HEK293 (cell line): ENCODE results near the gene TRAPPC10.

ENCODE experiments used
- BCL11A ChIP-seq: fragments of 450-650 bp; formaldehyde crosslinking; IDR thresholded peaks from 2 replicates; pipeline ENCODE4 v1.5.1; 2016; ENCODE audit warnings: low read depth, missing biosample characterization, missing genetic modification characterization
- BCL11B ChIP-seq: fragments of 450-650 bp; formaldehyde crosslinking; IDR thresholded peaks from 2 replicates; pipeline ENCODE4 v1.5.1; 2016; ENCODE audit warnings: low read depth, missing biosample characterization, missing genetic modification characterization
- EGR2 ChIP-seq: fragments of 450-650 bp; formaldehyde crosslinking; IDR thresholded peaks from 2 replicates; pipeline ENCODE4 v1.5.1; 2016; ENCODE audit warnings: low read depth, missing biosample characterization, missing genetic modification characterization
- IKZF3 ChIP-seq: fragments of 450-650 bp; IDR thresholded peaks from 2 replicates; pipeline ENCODE4 v1.5.0; 2018; ENCODE audit warnings: missing biosample characterization, mild to moderate bottlenecking, missing genetic modification characterization, moderate library complexity
- KLF1 ChIP-seq: fragments of 450-650 bp; formaldehyde crosslinking; IDR thresholded peaks from 2 replicates; pipeline ENCODE4 v1.5.1; 2016; ENCODE audit warnings: missing biosample characterization, missing genetic modification characterization
- PRDM1 ChIP-seq: fragments of 450-650 bp; formaldehyde crosslinking; IDR thresholded peaks from 2 replicates; pipeline ENCODE4; 2016; ENCODE audit warnings: missing biosample characterization, missing genetic modification characterization
- PRDM2 ChIP-seq: fragments of 450-650 bp; formaldehyde crosslinking; IDR thresholded peaks from 2 replicates; pipeline ENCODE4 v1.5.1; 2016; ENCODE audit warnings: missing biosample characterization, missing genetic modification characterization, borderline replicate concordance
- SP7 ChIP-seq: fragments of 450-650 bp; formaldehyde crosslinking; IDR thresholded peaks from 2 replicates; pipeline ENCODE4 v1.5.1; 2016; ENCODE audit warnings: missing biosample characterization, missing genetic modification characterization
- ZBTB20 ChIP-seq: fragments of 450-650 bp; formaldehyde crosslinking; IDR thresholded peaks from 2 replicates; pipeline ENCODE4 v1.5.1; 2016; ENCODE audit warnings: missing biosample characterization, missing genetic modification characterization
- ZBTB44 ChIP-seq: fragments of 450-650 bp; IDR thresholded peaks from 2 replicates; pipeline ENCODE4 v1.5.1; 2018; ENCODE audit warnings: missing biosample characterization, mild to moderate bottlenecking, missing genetic modification characterization
- ZFP37 ChIP-seq: fragments of 450-650 bp; formaldehyde crosslinking; IDR thresholded peaks from 2 replicates; pipeline ENCODE4 v1.5.1; 2016; ENCODE audit warnings: missing biosample characterization, missing genetic modification characterization
- ZNF133 ChIP-seq: fragments of 450-650 bp; formaldehyde crosslinking; IDR thresholded peaks from 2 replicates; pipeline ENCODE4 v1.5.1; 2016; ENCODE audit warnings: missing biosample characterization, missing genetic modification characterization
- ZNF155 ChIP-seq: fragments of 450-650 bp; formaldehyde crosslinking; IDR thresholded peaks from 2 replicates; pipeline ENCODE4 v1.5.1; 2016; ENCODE audit warnings: missing biosample characterization, missing genetic modification characterization
- ZNF2 ChIP-seq: fragments of 450-650 bp; formaldehyde crosslinking; IDR thresholded peaks from 2 replicates; pipeline ENCODE4 v1.5.1; 2016; ENCODE audit warnings: missing biosample characterization, missing genetic modification characterization
- ZNF202 ChIP-seq: fragments of 450-650 bp; formaldehyde crosslinking; IDR thresholded peaks from 2 replicates; pipeline ENCODE4 v1.5.1; 2016; ENCODE audit warnings: missing biosample characterization, missing genetic modification characterization, borderline replicate concordance
- ZNF221 ChIP-seq: fragments of 450-650 bp; formaldehyde crosslinking; IDR thresholded peaks from 2 replicates; pipeline ENCODE4 v1.5.1; 2017; ENCODE audit warnings: missing biosample characterization, missing genetic modification characterization, borderline replicate concordance
- ZNF239 ChIP-seq: fragments of 450-650 bp; formaldehyde crosslinking; IDR thresholded peaks from 2 replicates; pipeline ENCODE4 v1.5.1; 2016; ENCODE audit warnings: missing biosample characterization, missing genetic modification characterization
- ZNF26 ChIP-seq: fragments of 450-650 bp; formaldehyde crosslinking; IDR thresholded peaks from 2 replicates; pipeline ENCODE4 v1.5.1; 2016; ENCODE audit warnings: missing biosample characterization, missing genetic modification characterization
- ZNF311 ChIP-seq: fragments of 450-650 bp; formaldehyde crosslinking; IDR thresholded peaks from 2 replicates; pipeline ENCODE4 v1.5.1; 2017; ENCODE audit warnings: missing biosample characterization, missing genetic modification characterization, borderline replicate concordance
- ZNF404 ChIP-seq: fragments of 450-650 bp; formaldehyde crosslinking; IDR thresholded peaks from 2 replicates; pipeline ENCODE4 v1.5.1; 2017; ENCODE audit warnings: missing biosample characterization, missing genetic modification characterization
- ZNF549 ChIP-seq: fragments of 450-650 bp; IDR thresholded peaks from 2 replicates; pipeline ENCODE4 v1.5.1; 2018; ENCODE audit warnings: missing biosample characterization, missing genetic modification characterization, mild to moderate bottlenecking, inconsistent platforms, moderate library complexity
- ZNF558 ChIP-seq: fragments of 450-650 bp; formaldehyde crosslinking; IDR thresholded peaks from 2 replicates; pipeline ENCODE4 v1.5.1; 2016; ENCODE audit warnings: missing biosample characterization, missing genetic modification characterization
- ZNF561 ChIP-seq: fragments of 450-650 bp; IDR thresholded peaks from 2 replicates; pipeline ENCODE4 v1.5.1; 2018; ENCODE audit warnings: missing biosample characterization, missing genetic modification characterization, borderline replicate concordance
- ZNF580 ChIP-seq: fragments of 450-650 bp; formaldehyde crosslinking; IDR thresholded peaks from 2 replicates; pipeline ENCODE4 v1.5.1; 2016; ENCODE audit warnings: missing biosample characterization, missing genetic modification characterization
- ZNF596 ChIP-seq: fragments of 450-650 bp; IDR thresholded peaks from 2 replicates; pipeline ENCODE4 v1.5.0; 2018; ENCODE audit warnings: missing biosample characterization, mild to moderate bottlenecking, missing genetic modification characterization, moderate library complexity
- ZNF624 ChIP-seq: fragments of 450-650 bp; formaldehyde crosslinking; IDR thresholded peaks from 2 replicates; pipeline ENCODE4 v1.5.1; 2017; ENCODE audit warnings: missing biosample characterization, missing genetic modification characterization
- ZNF677 ChIP-seq: fragments of 450-650 bp; IDR thresholded peaks from 2 replicates; pipeline ENCODE4 v1.5.0; 2018; ENCODE audit warnings: missing biosample characterization, mild to moderate bottlenecking, missing genetic modification characterization, moderate library complexity
- ZNF692 ChIP-seq: fragments of 450-650 bp; formaldehyde crosslinking; IDR thresholded peaks from 2 replicates; pipeline ENCODE4 v1.5.1; 2016; ENCODE audit warnings: missing biosample characterization, missing genetic modification characterization

The TRAPPC10 gene

GRCh38 chr21:44012474-44013379 is 618 bp downstream of the TRAPPC10 start (continued):
- TF ChIP-seq KLF1 (tag by site-specific recombination) (peak; percentile 85), ZNF26 (tag by site-specific recombination) (no peak), ZNF2 (no peak), ZNF561 (tag by site-specific recombination) (peak; percentile 72; the same call in 1 of the 2 replicates), ZFP37 (tag by site-specific recombination) (no peak), ZNF677 (tag by site-specific recombination) (peak; percentile 52), EGR2 (peak; percentile 49), ZBTB20 (peak; percentile 76; the same call in 1 of the 2 replicates), ZBTB44 (tag by site-specific recombination) (no peak), IKZF3 (tag by site-specific recombination) (peak; percentile 83), BCL11A (tag by site-specific recombination) (peak; percentile 75; the same call in 1 of the 2 replicates), ZNF239 (tag by site-specific recombination) (no peak), ZNF404 (tag by site-specific recombination) (no peak), ZNF133 (tag by site-specific recombination) (no peak), ZNF558 (tag by site-specific recombination) (no peak), SP7 (no peak; the same call in 1 of the 2 replicates), ZNF202 (tag by site-specific recombination) (no peak), ZNF311 (tag by site-specific recombination) (no peak), PRDM1 (tag by site-specific recombination) (no peak), ZNF692 (tag by site-specific recombination) (peak; percentile 14; the same call in 1 of the 2 replicates), ZNF580 (tag by site-specific recombination) (no peak), PRDM2 (tag by site-specific recombination) (no peak), ZNF549 (tag by site-specific recombination) (no peak), ZNF221 (tag by site-specific recombination) (peak; percentile 53; the same call in 1 of the 2 replicates), ZNF624 (tag by site-specific recombination) (no peak), ZNF155 (tag by site-specific recombination) (no peak), ZNF596 (tag by site-specific recombination) (no peak), BCL11B (tag by site-specific recombination) (peak; percentile 95)
